ENCODE data around the gene TOX2.

TOX2 gene

GRCh38 chr20:44069203-44070011 is 154.8 kb downstream of the TOX2 start:
- in situ Hi-C loops (cut with MboI; ENCODE audit: low sequenced_read_pairs, unreplicated experiment): no loop called here
- no peak for TF ChIP-seq CTCF (IDR thresholded peaks at IDR 0.05; ENCODE audit: borderline replicate concordance, control extremely low read depth, extremely low read depth, insufficient read depth, missing control alignments)
- DNase-seq (ENCODE audit: low spot score): peak; percentile 64

GRCh38 chr20:44070139-44070900 is 155.7 kb downstream of the TOX2 start:
- TF ChIP-seq CTCF (IDR thresholded peaks at IDR 0.05; ENCODE audit: borderline replicate concordance, control extremely low read depth, extremely low read depth, insufficient read depth, missing control alignments): no peak
- in situ Hi-C loops (cut with MboI; ENCODE audit: low sequenced_read_pairs, unreplicated experiment): no loop called here
- DNase-seq (ENCODE audit: low spot score): no peak

DNA sequence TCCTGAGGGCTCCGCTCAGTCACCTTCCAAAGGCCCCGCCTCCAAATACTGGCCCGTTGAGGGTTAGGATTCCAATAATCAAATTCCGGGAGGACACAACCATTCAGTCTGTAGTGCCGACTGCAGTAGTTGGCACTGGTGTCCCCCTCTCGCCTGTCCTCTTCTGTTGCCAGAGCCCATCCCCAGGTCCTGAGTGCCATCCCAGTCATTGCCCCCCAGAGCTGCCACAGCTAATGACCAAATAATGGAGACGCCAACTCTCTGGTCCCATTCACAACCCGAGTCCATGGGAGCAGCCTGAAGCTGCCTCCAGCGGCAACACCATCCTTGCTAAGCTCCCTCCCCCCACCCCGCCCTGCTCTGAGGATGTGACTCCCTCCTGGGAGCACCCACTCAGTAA is 156.4 kb downstream of the TOX2 start:
- in situ Hi-C loops (cut with MboI; ENCODE audit: low sequenced_read_pairs, unreplicated experiment): no loop called here
- TF ChIP-seq CTCF (IDR thresholded peaks at IDR 0.05; ENCODE audit: borderline replicate concordance, control extremely low read depth, extremely low read depth, insufficient read depth, missing control alignments): no peak
- no peak for DNase-seq (ENCODE audit: low spot score)

- DNase-seq (ENCODE audit: low spot score): no peak
- in situ Hi-C loops (cut with MboI; ENCODE audit: low sequenced_read_pairs, unreplicated experiment): no loop called here
- TF ChIP-seq CTCF (IDR thresholded peaks at IDR 0.05; ENCODE audit: borderline replicate concordance, control extremely low read depth, extremely low read depth, insufficient read depth, missing control alignments): no peak
Observed at GRCh38 chr20:44071526-44072111, 157.0 kb downstream of the TOX2 start.

- no peak for DNase-seq (ENCODE audit: low spot score)
- TF ChIP-seq CTCF (IDR thresholded peaks at IDR 0.05; ENCODE audit: borderline replicate concordance, control extremely low read depth, extremely low read depth, insufficient read depth, missing control alignments): no peak
- in situ Hi-C loops (cut with MboI; ENCODE audit: low sequenced_read_pairs, unreplicated experiment): no loop called here
Observed at GRCh38 chr20:44072384-44072783, 157.7 kb downstream of the TOX2 start.

DNA sequence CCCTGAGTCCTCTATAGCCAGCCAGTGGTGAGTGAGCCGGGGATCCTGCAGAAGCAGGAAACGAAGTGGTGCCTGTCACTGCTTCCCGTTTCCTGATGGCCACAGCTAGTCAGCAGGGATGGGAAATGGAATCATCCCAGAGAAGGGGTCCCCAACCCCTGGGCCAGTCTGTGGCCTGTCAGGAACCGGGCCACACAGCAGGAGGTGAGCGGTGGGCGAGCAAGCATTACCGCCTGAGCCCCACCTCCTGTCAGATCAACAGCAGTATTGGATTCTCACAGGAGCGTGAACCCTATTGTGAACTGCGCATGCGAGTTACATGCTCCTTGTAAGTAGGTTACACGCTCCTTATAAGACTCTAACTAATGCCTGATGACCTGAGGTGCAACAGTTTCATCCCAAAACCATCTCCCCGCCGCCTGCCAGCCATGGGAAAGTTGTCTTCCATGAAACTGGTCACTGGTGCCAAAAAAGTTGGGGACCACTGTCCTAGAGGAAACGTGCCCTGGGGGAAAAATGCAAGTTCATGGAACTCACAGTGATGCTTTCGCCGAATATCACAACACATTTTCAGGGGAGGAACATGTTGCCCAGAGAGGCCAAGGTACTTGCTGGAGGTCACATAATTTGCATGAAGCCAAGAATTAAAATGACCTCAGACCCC is 158.5 kb downstream of the TOX2 start:
- DNase-seq (ENCODE audit: low spot score): no peak
- in situ Hi-C loops (cut with MboI; ENCODE audit: low sequenced_read_pairs, unreplicated experiment): no loop called here
- TF ChIP-seq CTCF (IDR thresholded peaks at IDR 0.05; ENCODE audit: borderline replicate concordance, control extremely low read depth, extremely low read depth, insufficient read depth, missing control alignments): no peak

Data from GM13976 (cell line).